Hindlimb muscle (tissue), 1 donor: ENCODE results near the gene ZNF48. TPM values are rescaled to one million over a fixed set of nuclear protein-coding genes. Genes with fewer than 3 reads are reported as not detected.
A peak's percentile ranks its signal among the peaks of the same experiment; 100 is the strongest.
"Not testable (repeated sequence)": the region's sequence is repeated elsewhere in the genome, so short reads cannot be mapped to it uniquely, and the experiment has no call there.

Source experiments
- DNase-seq: peaks from one replicate; pipeline ENCODE4 v3.0.0-alpha.2; 2013
- polyA plus RNA-seq: library from polyadenylated mRNA; unstranded; fragments of 120-200 nt; gene quantifications from one replicate; pipeline ENCODE4 v1.2.1, GENCODE V29; 2013; ENCODE audit not compliant: insufficient read length

ZNF48 gene
- polyA plus RNA-seq, 1 donor = 7.0 TPM

DNA sequence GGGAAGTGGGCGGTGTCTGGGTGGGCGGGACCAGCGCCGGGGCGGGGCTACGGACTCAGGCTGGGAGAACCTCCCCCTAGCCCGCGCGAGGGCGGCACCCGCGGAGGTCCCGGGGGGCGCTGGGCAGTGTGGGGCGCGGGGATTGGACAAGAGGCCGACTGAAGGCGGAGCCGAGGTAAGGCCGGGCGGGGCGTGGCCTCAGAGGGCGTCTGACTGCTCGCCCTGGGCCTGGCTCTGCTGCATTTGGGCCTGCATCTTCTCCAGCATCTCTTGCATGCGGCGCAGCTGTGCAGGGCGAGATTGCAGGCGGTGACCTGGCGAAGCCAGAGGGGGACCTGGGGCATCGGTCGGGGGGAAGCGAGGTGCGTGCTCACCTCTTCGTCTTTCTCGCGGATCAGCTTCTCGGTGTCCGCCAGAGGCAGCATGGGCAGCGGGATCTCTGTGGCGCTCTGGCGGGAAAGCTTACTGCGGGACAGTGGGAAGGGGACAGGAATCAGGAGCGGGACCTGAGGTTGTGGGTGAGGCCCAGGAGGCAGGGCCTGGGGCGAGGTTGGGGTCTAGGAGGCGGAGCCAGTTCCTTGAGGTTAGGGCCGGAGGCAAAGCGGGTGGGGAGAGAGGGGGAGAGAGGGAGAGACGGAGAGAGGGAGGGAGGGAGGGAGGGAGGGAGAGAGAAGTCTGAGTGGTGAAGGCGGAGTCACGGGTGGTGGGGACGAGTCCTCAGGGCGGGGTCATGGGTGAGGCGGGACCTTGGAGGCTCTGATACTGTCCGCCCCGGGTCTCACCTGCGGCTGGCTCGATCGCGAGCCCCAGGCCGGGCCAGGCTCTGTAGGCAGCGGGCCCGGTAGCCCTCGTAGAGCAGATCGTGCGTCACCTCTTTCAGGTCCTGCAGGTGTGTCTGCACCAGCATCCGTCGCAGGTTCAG lies 16.7 kb upstream of the ZNF48 start:
- DNase-seq = peak; percentile 99

- DNase-seq = no peak
These were observed 15.9 kb upstream of the ZNF48 start for GRCh38 chr16:30379158-30379783.

DNA sequence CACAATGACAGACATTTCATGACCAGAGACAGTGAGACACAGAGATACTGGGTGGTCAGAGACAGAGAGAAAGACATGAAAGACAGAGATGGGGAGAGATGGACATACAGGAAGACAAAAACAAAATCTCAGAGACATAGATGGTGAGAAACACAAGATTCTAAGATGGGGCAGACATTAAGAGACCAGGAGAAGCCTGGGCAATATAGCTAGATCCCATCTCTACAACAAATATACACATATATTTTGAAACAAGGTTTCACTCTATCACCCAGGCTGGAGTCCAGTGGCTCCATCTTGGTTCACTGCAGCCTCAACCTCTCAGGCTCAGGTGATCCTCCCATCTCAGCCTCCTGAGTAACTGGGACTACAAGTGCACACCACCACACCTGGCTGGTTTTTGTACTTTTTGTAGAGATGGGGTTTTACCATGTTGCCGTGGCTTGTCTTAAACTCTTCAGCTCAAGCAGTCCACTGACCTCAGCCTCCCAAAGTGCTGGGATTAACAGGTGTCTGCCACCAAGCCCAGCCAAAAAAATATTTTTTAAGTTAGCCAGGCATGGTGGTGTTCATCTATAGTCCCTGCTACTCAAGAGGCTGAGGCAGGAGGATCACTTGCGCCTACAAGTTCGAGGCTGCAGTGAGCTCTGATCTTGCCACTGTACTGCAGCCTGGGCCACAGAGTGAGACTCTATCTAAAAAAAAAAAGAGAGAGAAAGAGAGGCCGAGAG lies 15.0 kb upstream of the ZNF48 start:
- DNase-seq = no peak

GRCh38 chr16:30380803-30381208 lies 14.4 kb upstream of the ZNF48 start:
- DNase-seq = no peak

DNA sequence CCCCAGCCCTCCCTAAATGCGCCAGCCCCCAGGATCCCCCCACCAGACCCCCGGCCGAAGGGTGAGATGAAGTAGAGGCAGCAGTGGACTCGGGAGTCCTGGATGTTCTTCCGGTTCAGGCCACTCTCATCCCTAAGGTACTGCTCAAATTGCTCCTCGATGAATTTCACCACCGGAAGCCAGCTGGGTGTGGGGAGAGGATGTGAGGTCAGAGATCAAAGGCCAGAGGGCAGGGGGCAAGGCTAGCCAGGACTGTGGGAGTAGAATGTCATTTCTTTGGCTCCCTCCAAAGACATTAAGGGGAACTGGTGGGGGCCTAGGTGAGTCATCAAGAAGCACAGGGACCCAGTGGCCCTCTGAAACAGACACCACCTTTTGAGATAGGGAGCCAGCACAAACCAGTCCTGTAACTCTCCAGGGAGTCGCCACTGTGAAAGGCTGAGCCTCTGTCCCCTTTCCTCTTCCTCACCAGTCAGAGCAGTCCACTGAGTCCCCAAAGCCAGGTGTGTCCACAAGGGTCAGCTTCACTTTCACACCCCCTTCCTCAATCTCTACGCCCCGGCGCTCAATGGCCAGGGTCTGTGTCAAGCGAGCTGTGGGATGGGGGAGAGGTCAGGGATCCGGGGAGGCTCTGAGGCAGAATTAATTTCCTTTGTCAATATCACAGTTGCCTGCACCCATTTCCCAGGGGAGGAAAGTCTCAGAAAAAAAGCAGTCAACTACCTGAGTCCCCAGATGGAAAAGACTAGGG lies 13.8 kb upstream of the ZNF48 start:
- DNase-seq = no peak

- no peak for DNase-seq
These were observed 12.9 kb upstream of the ZNF48 start, which contains the start of gene SEPTIN1 for GRCh38 chr16:30382111-30382881. TSS of gene SEPTIN1 (minus strand) at chr16:30382561. CDS start at chr16:30382542, 19 bp downstream.

DNA sequence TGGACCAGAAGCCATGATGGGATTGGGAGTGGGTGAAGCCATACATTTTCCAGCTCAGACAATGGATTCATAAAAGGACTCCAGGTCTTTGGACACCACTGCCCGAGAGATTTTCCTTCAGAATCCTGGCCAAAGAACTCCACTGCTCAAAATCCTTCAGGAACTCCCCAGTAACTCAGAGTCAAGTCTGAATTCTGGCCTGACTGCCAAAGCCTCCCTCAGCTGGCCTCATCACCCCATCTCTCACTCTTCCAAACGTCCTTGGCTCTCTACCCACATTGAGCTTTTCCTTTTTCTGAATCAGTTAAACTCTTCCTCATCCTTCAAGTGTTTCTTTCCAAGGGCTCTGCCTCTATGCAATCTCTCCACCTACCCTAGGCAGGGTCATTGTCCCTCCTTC lies 11.7 kb upstream of the ZNF48 start:
- peak; percentile 75 for DNase-seq

- peak; percentile 38 for DNase-seq
These were observed 547 bp upstream of the ZNF48 start for GRCh38 chr16:30394592-30395154.

DNA sequence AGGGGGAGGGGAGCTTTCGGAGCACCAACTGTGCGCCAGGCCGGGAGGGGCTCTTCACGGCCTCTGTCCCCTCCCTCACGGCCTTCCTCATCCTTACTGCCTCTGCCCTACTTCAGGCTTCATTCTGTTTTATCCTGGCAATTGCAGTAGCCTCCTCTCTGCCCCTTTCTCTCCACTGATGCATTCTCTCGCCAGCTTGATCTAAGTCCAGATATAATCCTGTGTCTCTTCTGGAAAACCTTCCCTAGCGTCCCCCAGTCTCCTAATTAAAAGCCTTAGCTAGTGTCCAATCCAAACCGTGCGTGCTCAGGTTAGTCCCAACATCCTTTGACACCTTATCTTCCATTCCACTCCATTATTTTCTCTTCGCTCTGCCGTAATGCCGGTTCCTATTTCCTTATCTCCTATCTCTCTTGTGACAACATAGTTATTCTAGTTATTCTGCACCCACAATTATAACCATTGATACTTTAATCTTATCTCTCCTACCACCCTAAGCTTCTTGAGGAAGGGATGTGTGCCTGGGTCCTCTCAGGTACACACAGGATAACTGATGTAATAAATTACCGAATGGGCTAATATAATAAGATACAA lies 869 bp downstream of the ZNF48 start:
- no peak for DNase-seq

DNA sequence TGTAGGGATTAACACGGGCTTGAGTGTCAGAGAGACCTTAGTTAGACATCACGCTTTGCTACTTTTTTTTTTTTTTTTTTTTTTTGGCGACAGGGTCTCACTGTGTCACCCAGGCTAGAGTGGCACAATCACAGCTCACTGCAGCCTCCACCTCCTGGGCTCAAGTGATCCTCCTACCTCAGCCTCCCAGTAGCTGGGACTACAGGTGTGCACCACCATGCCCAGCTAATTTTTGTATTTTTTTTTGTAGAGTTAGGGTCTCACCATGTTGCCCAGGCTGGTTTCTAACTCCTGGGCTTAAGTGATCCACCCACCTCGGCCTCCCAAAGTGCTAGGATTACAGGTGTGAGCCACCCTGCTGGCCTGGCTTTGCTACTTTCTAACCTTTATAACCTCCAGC lies 1.4 kb downstream of the ZNF48 start:
- not testable (repeated sequence) for DNase-seq

DNA sequence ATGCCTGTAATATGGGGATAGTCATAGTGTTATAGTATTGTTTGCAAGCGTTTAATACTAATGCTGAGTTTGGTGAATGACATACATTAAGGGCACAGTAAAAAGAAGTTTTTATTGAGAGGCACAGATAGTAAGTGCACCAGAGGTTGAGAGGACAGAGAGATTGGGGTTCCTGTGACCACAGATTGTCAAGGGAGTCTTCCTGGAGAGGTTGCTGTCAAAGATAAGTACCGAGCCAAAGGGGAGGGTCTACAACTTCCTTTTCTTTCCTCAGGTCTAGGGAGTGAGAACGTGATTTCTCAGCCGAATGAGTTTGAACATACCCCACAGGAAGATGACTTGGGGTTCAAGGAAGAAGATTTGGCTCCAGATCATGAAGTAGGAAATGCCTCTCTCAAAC lies 1.8 kb downstream of the ZNF48 start:
- DNase-seq = no peak

GRCh38 chr16:30397776-30398660 lies 2.8 kb downstream of the ZNF48 start:
- DNase-seq = no peak

DNA sequence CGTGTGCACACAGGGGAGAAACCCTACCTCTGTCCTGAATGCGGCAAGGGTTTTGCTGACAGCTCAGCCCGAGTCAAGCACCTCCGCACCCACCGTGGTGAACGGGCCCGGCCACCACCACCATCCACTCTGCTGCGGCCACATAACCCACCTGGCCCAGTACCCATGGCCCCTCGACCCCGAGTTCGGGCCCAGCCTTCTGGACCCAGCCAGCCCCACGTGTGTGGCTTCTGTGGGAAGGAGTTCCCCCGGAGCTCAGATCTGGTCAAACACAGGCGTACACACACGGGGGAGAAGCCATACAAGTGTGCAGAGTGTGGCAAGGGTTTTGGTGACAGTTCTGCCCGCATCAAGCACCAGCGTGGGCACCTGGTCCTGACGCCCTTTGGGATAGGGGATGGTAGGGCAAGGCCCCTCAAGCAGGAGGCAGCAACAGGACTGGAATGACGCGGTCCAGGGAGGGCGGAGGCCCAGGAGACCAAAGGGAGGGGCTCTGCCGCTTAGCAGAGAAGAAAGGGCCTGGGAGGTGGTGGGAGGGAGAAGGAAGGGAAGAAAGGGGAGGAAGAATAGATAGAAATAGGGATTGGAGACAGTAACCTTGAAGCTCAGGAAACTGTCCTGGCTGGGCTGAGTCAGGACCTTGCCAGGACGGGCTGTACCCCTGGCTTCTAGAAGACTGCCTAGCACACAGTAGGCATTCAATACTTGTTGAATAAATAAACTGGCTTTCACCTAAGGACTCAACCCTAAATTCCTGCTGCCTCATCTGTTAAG lies 3.6 kb downstream of the ZNF48 start:
- DNase-seq = no peak

GRCh38 chr16:30399435-30400186 lies 4.4 kb downstream of the ZNF48 start:
- no peak for DNase-seq

DNA sequence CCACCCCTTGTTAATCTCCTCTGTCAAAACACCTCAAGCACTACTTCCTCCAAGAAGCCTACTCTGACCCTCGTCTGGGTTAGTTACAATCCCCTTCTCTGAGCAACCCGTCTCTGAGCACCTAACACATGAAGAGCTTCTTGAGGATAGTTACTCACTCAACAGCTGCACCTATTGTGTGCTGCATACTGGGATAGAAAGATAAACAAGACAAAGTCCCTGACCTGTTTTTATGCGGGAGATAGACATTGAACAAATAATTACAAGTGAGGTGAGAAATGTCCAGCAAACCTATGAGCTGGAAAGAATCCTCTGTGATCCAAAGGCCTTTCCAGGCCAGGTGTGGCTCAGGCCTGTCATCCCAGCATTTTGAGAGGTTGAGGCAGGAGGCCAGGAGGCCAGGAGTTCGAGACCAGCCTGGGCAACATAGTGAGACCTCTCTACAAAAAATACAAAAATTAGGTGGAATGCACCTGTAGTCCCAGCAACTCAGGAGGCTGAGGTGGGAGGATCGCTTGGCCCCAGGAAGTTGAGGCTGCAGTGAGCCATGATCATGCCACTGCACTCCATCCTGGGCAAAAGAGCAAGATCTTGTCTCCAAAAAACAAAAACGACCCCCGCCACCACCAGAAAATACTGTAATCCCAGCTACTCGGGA lies 6.7 kb downstream of the ZNF48 start:
- no peak for DNase-seq

GRCh38 chr16:30406795-30407101 lies 11.5 kb downstream of the ZNF48 start:
- DNase-seq = no peak

GRCh38 chr16:30407102-30407803 lies 12.0 kb downstream of the ZNF48 start, which contains the start of gene ZNF771:
TSS of gene ZNF771 (plus strand) at chr16:30407606. CDS start at chr16:30408054, 448 bp downstream.
- DNase-seq = peak; percentile 95
